Measurements from ENCODE around the gene TP53INP2. TPM values are rescaled to one million over a fixed set of nuclear protein-coding genes. Genes with fewer than 3 reads are reported as not detected.

TP53INP2 gene
- total and polyA plus RNA-seq, 2 of the 4 experiments (the other 2 are of a cell fraction), result 1.3 to 7.4 TPM

DNA sequence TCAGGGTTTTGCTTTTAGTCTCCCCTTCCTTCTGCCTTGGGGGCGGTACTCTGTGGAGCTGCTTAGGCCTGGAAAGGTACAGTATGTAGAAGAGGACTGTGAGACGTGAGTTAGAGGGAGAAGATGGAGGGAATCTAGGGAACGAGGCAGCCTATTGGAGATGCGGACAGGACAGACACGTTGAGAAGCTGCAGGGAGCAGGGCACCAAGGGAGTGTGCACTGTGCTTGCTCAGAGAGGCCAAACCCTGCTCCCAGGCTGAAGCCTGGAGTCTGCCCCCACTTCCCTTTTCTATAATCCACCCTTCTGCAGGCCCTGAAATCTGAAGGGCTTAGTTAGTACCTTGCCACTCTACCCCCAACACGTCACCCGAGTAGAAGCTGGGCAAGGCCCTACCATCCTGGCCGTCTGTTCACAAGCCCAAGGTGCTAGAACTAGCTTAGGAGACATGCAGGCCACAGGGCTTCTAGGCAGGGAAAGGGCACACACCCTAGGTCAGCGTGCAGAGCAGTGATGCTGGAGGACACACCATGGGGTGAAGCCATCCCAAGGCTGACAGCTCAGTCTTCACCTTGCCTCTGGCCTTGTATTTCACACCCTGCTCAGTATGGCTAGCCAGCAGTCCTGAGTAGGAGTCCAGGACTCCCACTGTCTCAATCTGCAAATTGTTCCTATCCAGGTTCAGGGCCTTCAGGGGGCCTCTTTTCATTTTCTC lies 6.9 kb downstream of the TP53INP2 start:
- TF ChIP-seq POLR2A (IDR thresholded peaks at IDR 0.05; ENCODE audit: low read depth, low read length) (0 out of 2 replicates have a peak, but pooled peaks have one; percentile 19), MAZ (IDR thresholded peaks at IDR 0.05; ENCODE audit: borderline replicate concordance, low read depth, low read length) (no peak)
- Histone ChIP-seq H3K23ac (ENCODE audit: low read depth, low read length) (peak overlapping the region; percentile 48), H2BK20ac (ENCODE audit: low read depth, low read length) (0 out of 2 replicates have a peak overlapping the region, but pooled peaks have one; percentile 50), H2BK120ac (ENCODE audit: low read depth, low read length) (peak overlapping the region; percentile 23; the same call in 1 of the 2 replicates), H3K27ac (ENCODE audit: insufficient read depth, low read length) (no peak overlapping the region), H3K36me3 (ENCODE audit: control insufficient read depth, insufficient read depth, low read length) (peaks cover 25% of the 10 kb centered on the region), H2AK5ac (ENCODE audit: low read depth, low read length) (peak overlapping the region; percentile 83), H3K9me1 (ENCODE audit: insufficient read depth, low read length) (peaks cover 31% of the 10 kb centered on the region), H3K9me3 (ENCODE audit: control insufficient read depth, insufficient read depth, low read length) (no peaks in the 10 kb centered on the region), H3K14ac (replicated peaks; ENCODE audit: low read depth, low read length) (peak overlapping the region; percentile 84; the same call in 1 of the 2 replicates), H2AK9ac (replicated peaks; ENCODE audit: low read depth, low read length, poor library complexity) (peak overlapping the region; percentile 81), H2BK15ac (ENCODE audit: low read depth, low read length) (no peak overlapping the region), H3K4me2 (ENCODE audit: low read depth, low read length) (no peak overlapping the region), H3K56ac (ENCODE audit: extremely low read depth, insufficient read depth, low read length) (no peak overlapping the region), H4K20me1 (ENCODE audit: insufficient read depth, low read length) (peaks cover 24% of the 10 kb centered on the region; the same call in 1 of the 2 replicates), H2BK5ac (ENCODE audit: low read depth, low read length, poor library complexity, severe bottlenecking) (no peak overlapping the region), H3K4me1 (ENCODE audit: control insufficient read depth, insufficient read depth, low read length) (peaks cover 18% of the 10 kb centered on the region), H4K8ac (ENCODE audit: low read depth in 2 of 2, low read length in 2 of 2) (no peak overlapping the region; a peak in 1 of 4 replicates), H3K9ac (ENCODE audit: low read depth, low read length) (no peak overlapping the region), H3K79me1 (ENCODE audit: low read depth in 1 of 2, low read length in 2 of 2) (peaks cover 0 to 59% of the 10 kb centered on the region in 2 experiments; a peak in 2 of 4 replicates), H3K27me3 (ENCODE audit: control insufficient read depth, insufficient read depth, low read length) (no peaks in the 10 kb centered on the region), H4K5ac (ENCODE audit: low read depth, low read length) (no peak overlapping the region), H3K4ac (ENCODE audit: low read depth, low read length) (peak overlapping the region; percentile 82; the same call in 1 of the 2 replicates), H3K4me3 (ENCODE audit: insufficient read depth, low read depth, low read length) (no peak overlapping the region), H4K91ac (ENCODE audit: insufficient read depth, low read depth, low read length) (no peak overlapping the region; the same call in 1 of the 2 replicates), H2AFZ (replicated peaks; ENCODE audit: low read length, poor library complexity) (no peak overlapping the region), H3K18ac (ENCODE audit: low read depth, low read length) (no peak overlapping the region)
- BruUV-seq (replicated peaks), result no TSS peak
- intact Hi-C loops (cut with micrococcal nuclease), result no loop called here
- dilution Hi-C loops (cut with HindIII; ENCODE audit: low sequenced_read_pairs, unreplicated experiment), result no loop called here
- CTCF ChIA-PET, result interaction anchor here (1.3 kb wide), 1 partner anchor 59 kb away, joined by 3 read pairs; no protein-coding TSS in a partner anchor
- in situ Hi-C loops (cut with MboI; ENCODE audit: low sequenced_read_pairs), result loop anchor here (10.0 kb wide), 1 partner anchor 406 kb away; the partner anchor contains the start of gene AHCY
- DNase-seq (no peak), ATAC-seq (ENCODE audit: low read depth) (no peak)
- POLR2A ChIA-PET (ENCODE audit: unreplicated experiment), result no interaction called here
- 94% methylated on average over 3 of the region's 9 CpGs; no CpG with 5 or more reads in 1 of the 2 experiments for WGBS, 2 experiments (ENCODE audit: extremely low coverage in 2 of 2, insufficient read length in 1 of 2)
